Measurements from ENCODE around the gene SH3GLB1. TPM values are rescaled to one million over a fixed set of nuclear protein-coding genes. Genes with fewer than 3 reads are reported as not detected.
A peak's percentile ranks its signal among the peaks of the same experiment; 100 is the strongest.

Gene SH3GLB1
- total and polyA plus RNA-seq, 9 of the 15 experiments (the other 6 are each of a cell fraction or from before 2014, with no cell fraction given), result 8.6 to 34.2 (median 24.2) TPM

- TF ChIP-seq PRPF4 (IDR thresholded peaks at IDR 0.05; ENCODE audit: insufficient read depth, low read depth, low read length, poor library complexity, severe bottlenecking), result peak; percentile 63
- 0 out of 2 replicates have a peak, but pooled peaks have one; percentile 27 for TF ChIP-seq ZBTB1 (CRISPR knock-in tag; IDR thresholded peaks at IDR 0.05; ENCODE audit: borderline replicate concordance, low read depth)
- peak; percentile 60; the same call in 1 of the 2 replicates for TF ChIP-seq FOXP1 (CRISPR knock-in tag; IDR thresholded peaks at IDR 0.05)
- TF ChIP-seq, protein P1, sequence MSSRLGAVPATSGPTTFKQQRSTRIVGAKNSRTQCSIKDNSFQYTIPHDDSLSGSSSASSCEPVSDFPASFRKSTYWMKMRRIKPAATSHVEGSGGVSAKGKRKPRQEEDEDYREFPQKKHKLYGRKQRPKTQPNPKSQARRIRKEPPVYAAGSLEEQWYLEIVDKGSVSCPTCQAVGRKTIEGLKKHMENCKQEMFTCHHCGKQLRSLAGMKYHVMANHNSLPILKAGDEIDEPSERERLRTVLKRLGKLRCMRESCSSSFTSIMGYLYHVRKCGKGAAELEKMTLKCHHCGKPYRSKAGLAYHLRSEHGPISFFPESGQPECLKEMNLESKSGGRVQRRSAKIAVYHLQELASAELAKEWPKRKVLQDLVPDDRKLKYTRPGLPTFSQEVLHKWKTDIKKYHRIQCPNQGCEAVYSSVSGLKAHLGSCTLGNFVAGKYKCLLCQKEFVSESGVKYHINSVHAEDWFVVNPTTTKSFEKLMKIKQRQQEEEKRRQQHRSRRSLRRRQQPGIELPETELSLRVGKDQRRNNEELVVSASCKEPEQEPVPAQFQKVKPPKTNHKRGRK (tag; IDR thresholded peaks at IDR 0.05), result no peak
- no peak for TF ChIP-seq WHSC1 (IDR thresholded peaks at IDR 0.05; ENCODE audit: low read length)
- no peak for TF ChIP-seq MAFG (tag; conservative IDR thresholded peaks at IDR 0.05)
- TF ChIP-seq ZNF274 (IDR thresholded peaks at IDR 0.05; ENCODE audit: borderline replicate concordance, low read depth, low read length), result no peak
- TF ChIP-seq, protein P2, sequence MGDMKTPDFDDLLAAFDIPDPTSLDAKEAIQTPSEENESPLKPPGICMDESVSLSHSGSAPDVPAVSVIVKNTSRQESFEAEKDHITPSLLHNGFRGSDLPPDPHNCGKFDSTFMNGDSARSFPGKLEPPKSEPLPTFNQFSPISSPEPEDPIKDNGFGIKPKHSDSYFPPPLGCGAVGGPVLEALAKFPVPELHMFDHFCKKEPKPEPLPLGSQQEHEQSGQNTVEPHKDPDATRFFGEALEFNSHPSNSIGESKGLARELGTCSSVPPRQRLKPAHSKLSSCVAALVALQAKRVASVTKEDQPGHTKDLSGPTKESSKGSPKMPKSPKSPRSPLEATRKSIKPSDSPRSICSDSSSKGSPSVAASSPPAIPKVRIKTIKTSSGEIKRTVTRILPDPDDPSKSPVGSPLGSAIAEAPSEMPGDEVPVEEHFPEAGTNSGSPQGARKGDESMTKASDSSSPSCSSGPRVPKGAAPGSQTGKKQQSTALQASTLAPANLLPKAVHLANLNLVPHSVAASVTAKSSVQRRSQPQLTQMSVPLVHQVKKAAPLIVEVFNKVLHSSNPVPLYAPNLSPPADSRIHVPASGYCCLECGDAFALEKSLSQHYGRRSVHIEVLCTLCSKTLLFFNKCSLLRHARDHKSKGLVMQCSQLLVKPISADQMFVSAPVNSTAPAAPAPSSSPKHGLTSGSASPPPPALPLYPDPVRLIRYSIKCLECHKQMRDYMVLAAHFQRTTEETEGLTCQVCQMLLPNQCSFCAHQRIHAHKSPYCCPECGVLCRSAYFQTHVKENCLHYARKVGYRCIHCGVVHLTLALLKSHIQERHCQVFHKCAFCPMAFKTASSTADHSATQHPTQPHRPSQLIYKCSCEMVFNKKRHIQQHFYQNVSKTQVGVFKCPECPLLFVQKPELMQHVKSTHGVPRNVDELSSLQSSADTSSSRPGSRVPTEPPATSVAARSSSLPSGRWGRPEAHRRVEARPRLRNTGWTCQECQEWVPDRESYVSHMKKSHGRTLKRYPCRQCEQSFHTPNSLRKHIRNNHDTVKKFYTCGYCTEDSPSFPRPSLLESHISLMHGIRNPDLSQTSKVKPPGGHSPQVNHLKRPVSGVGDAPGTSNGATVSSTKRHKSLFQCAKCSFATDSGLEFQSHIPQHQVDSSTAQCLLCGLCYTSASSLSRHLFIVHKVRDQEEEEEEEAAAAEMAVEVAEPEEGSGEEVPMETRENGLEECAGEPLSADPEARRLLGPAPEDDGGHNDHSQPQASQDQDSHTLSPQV (IDR thresholded peaks at IDR 0.05), result no peak
- TF ChIP-seq ZKSCAN8 (CRISPR knock-in tag; IDR thresholded peaks at IDR 0.05), result no peak
- TF ChIP-seq CLOCK (CRISPR knock-in tag; IDR thresholded peaks at IDR 0.05; ENCODE audit: borderline replicate concordance), result no peak
- TF ChIP-seq E2F3 (CRISPR knock-in tag; IDR thresholded peaks at IDR 0.05), result no peak
- no peak; the same call in 1 of the 2 replicates for TF ChIP-seq GABPB1 (CRISPR knock-in tag; IDR thresholded peaks at IDR 0.05)
- no peak for TF ChIP-seq ZNF589 (CRISPR knock-in tag; IDR thresholded peaks at IDR 0.05; ENCODE audit: low read depth)
- peak; percentile 76 for TF ChIP-seq L3MBTL2 (IDR thresholded peaks at IDR 0.05)
- TF ChIP-seq EGR1 (conservative IDR thresholded peaks at IDR 0.05), result peak; percentile 21
- TF ChIP-seq, protein P3, sequence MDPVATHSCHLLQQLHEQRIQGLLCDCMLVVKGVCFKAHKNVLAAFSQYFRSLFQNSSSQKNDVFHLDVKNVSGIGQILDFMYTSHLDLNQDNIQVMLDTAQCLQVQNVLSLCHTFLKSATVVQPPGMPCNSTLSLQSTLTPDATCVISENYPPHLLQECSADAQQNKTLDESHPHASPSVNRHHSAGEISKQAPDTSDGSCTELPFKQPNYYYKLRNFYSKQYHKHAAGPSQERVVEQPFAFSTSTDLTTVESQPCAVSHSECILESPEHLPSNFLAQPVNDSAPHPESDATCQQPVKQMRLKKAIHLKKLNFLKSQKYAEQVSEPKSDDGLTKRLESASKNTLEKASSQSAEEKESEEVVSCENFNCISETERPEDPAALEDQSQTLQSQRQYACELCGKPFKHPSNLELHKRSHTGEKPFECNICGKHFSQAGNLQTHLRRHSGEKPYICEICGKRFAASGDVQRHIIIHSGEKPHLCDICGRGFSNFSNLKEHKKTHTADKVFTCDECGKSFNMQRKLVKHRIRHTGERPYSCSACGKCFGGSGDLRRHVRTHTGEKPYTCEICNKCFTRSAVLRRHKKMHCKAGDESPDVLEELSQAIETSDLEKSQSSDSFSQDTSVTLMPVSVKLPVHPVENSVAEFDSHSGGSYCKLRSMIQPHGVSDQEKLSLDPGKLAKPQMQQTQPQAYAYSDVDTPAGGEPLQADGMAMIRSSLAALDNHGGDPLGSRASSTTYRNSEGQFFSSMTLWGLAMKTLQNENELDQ (CRISPR knock-in tag; IDR thresholded peaks at IDR 0.05; ENCODE audit: borderline replicate concordance), result no peak
Measured at GRCh38 chr1:86704458-86704971, at the start of gene SH3GLB1 (continued).

All from K562 (cell line).